Measurements from ENCODE around the gene CSGALNACT2.
"Not testable (repeated sequence)": the region's sequence is repeated elsewhere in the genome, so short reads cannot be mapped to it uniquely, and the experiment has no call there.

The CSGALNACT2 gene

GRCh38 chr10:43174969-43175368 is 36.7 kb downstream of the CSGALNACT2 start:
- no peak for FAIRE-seq
- no peak for DNase-seq (ENCODE audit: insufficient read length, low spot score)

GRCh38 chr10:43176271-43176670 is 38.0 kb downstream of the CSGALNACT2 start:
- FAIRE-seq (no peak), DNase-seq (ENCODE audit: insufficient read length, low spot score) (no peak)

GRCh38 chr10:43177595-43177994 is 39.4 kb downstream of the CSGALNACT2 start:
- DNase-seq (ENCODE audit: insufficient read length, low spot score) (no peak), FAIRE-seq (no peak)

- no peak for FAIRE-seq
- DNase-seq (ENCODE audit: insufficient read length, low spot score): no peak
Measured at GRCh38 chr10:43181146-43181545, 42.9 kb downstream of the CSGALNACT2 start.

GRCh38 chr10:43183764-43184163 is 45.5 kb downstream of the CSGALNACT2 start:
- FAIRE-seq; DNase-seq (ENCODE audit: insufficient read length, low spot score): not testable (repeated sequence)

GRCh38 chr10:43186150-43186549 is 47.9 kb downstream of the CSGALNACT2 start:
- no peak for FAIRE-seq
- no peak for DNase-seq (ENCODE audit: insufficient read length, low spot score)

- DNase-seq (ENCODE audit: insufficient read length, low spot score): no peak
- no peak for FAIRE-seq
Measured at GRCh38 chr10:43187213-43187612, 49.0 kb downstream of the CSGALNACT2 start.

GRCh38 chr10:43188702-43189101 is 50.5 kb downstream of the CSGALNACT2 start:
- DNase-seq (ENCODE audit: insufficient read length, low spot score) (no peak), FAIRE-seq (peak; percentile 53)

- DNase-seq (ENCODE audit: insufficient read length, low spot score): no peak
- no peak for FAIRE-seq
Measured at GRCh38 chr10:43190289-43190688, 52.0 kb downstream of the CSGALNACT2 start.

- FAIRE-seq (no peak), DNase-seq (ENCODE audit: insufficient read length, low spot score) (no peak)
Measured at GRCh38 chr10:43190775-43191174, 52.5 kb downstream of the CSGALNACT2 start.

- DNase-seq (ENCODE audit: insufficient read length, low spot score) (no peak), FAIRE-seq (no peak)
Measured at GRCh38 chr10:43192884-43193283, 54.6 kb downstream of the CSGALNACT2 start.

GRCh38 chr10:43193496-43194080 is 55.3 kb downstream of the CSGALNACT2 start:
- DNase-seq (ENCODE audit: insufficient read length, low spot score) (no peak), FAIRE-seq (no peak)

GRCh38 chr10:43194266-43194665 is 56.0 kb downstream of the CSGALNACT2 start:
- no peak for FAIRE-seq
- DNase-seq (ENCODE audit: insufficient read length, low spot score): no peak

- DNase-seq (ENCODE audit: insufficient read length, low spot score) (no peak), FAIRE-seq (no peak)
Measured at GRCh38 chr10:43194859-43195258, 56.6 kb downstream of the CSGALNACT2 start.

GRCh38 chr10:43195557-43195956 is 57.3 kb downstream of the CSGALNACT2 start:
- DNase-seq (ENCODE audit: insufficient read length, low spot score): no peak
- FAIRE-seq: no peak

- FAIRE-seq (no peak), DNase-seq (ENCODE audit: insufficient read length, low spot score) (no peak)
Measured at GRCh38 chr10:43196131-43196980, 58.1 kb downstream of the CSGALNACT2 start.

GRCh38 chr10:43196981-43197833 is 59.0 kb downstream of the CSGALNACT2 start:
- FAIRE-seq (no peak), DNase-seq (ENCODE audit: insufficient read length, low spot score) (no peak)

GRCh38 chr10:43197834-43198681 is 59.8 kb downstream of the CSGALNACT2 start:
- FAIRE-seq: no peak
- peak; percentile 17 for DNase-seq (ENCODE audit: insufficient read length, low spot score)

GRCh38 chr10:43198682-43199005 is 60.4 kb downstream of the CSGALNACT2 start:
- FAIRE-seq: no peak
- DNase-seq (ENCODE audit: insufficient read length, low spot score): no peak

- no peak for DNase-seq (ENCODE audit: insufficient read length, low spot score)
- FAIRE-seq: no peak
Measured at GRCh38 chr10:43199088-43199683, 60.9 kb downstream of the CSGALNACT2 start.

Measured in GM19239 (cell line).